Neural crest cell (in vitro differentiated cells): ENCODE results near the gene TRIM2. TPM values are rescaled to one million over a fixed set of nuclear protein-coding genes. Genes with fewer than 3 reads are reported as not detected.

Experiments used
- DNase-seq: peaks from one replicate; pipeline ENCODE4 v3.0.0; 2021; ENCODE audit warnings: low read depth, mixed read lengths, low spot score
- H3K27ac Mint-ChIP-seq: one replicate; pipeline ENCODE4 v1.8.0; 2021; ENCODE audit warnings: mild to moderate bottlenecking, mixed read lengths; ENCODE audit not compliant: unreplicated experiment
- H3K27me3 Mint-ChIP-seq: 2 replicates; pipeline ENCODE4 v1.8.0; 2021; ENCODE audit warnings: low read depth, mild to moderate bottlenecking, mixed read lengths
- H3K36me3 Mint-ChIP-seq: 2 replicates; pipeline ENCODE4 v1.8.0; 2021; ENCODE audit warnings: low read depth, mild to moderate bottlenecking, mixed read lengths
- H3K4me1 Mint-ChIP-seq: 2 replicates; pipeline ENCODE4 v1.8.0; 2021; ENCODE audit warnings: mixed read lengths
- H3K4me3 Mint-ChIP-seq: one replicate; pipeline ENCODE4 v1.8.0; 2021; ENCODE audit warnings: mild to moderate bottlenecking, mixed read lengths
- H3K9me3 Mint-ChIP-seq: 2 replicates; pipeline ENCODE4 v1.8.0; 2021; ENCODE audit warnings: mixed read lengths
- total RNA-seq: library from RNA; stranded (reverse); gene quantifications from 2 replicates; pipeline ENCODE4 v1.2.1, GENCODE V29; 2021
- TF ChIP-seq, protein P1 (sequence below): fragments of 200-600 bp; sonication (generic); conservative IDR thresholded peaks from 2 replicates; pipeline ENCODE4 v1.5.0; 2021; ENCODE audit warnings: antibody characterized with exemption, mild to moderate bottlenecking

The TRIM2 gene
- total RNA-seq, 1 donor from 2014 or later: 105 TPM

GRCh38 chr4:153326513-153326912 is 122.3 kb downstream of the TRIM2 start:
- Mint-ChIP-seq H3K27me3 (no peaks in the 10 kb centered on the region), H3K4me3 (no peak overlapping the region), H3K36me3 (peaks cover 6% of the 10 kb centered on the region), H3K9me3 (no peaks in the 10 kb centered on the region), H3K4me1 (peaks cover 9% of the 10 kb centered on the region), H3K27ac (no peak overlapping the region)
- no peak for DNase-seq
- TF ChIP-seq, protein P1, sequence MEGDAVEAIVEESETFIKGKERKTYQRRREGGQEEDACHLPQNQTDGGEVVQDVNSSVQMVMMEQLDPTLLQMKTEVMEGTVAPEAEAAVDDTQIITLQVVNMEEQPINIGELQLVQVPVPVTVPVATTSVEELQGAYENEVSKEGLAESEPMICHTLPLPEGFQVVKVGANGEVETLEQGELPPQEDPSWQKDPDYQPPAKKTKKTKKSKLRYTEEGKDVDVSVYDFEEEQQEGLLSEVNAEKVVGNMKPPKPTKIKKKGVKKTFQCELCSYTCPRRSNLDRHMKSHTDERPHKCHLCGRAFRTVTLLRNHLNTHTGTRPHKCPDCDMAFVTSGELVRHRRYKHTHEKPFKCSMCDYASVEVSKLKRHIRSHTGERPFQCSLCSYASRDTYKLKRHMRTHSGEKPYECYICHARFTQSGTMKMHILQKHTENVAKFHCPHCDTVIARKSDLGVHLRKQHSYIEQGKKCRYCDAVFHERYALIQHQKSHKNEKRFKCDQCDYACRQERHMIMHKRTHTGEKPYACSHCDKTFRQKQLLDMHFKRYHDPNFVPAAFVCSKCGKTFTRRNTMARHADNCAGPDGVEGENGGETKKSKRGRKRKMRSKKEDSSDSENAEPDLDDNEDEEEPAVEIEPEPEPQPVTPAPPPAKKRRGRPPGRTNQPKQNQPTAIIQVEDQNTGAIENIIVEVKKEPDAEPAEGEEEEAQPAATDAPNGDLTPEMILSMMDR: no peak

DNA sequence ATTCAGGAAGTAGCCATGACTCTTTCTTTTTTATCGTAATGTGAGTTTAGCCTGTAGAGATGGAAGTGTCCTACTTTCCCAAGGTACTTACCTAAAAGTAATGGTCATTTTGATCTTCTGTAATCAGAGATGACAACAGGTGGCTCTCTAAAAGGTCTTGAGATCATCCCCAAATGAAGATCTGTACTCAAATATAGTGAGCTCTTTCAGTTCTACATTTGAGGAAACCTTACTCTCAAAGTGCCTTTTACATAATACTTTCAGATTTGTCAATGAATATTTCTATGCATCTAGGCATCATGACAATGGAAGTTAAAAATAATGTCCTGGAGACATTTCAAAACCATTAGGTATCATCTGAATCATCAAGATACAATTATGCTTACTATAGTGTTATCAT is 123.0 kb downstream of the TRIM2 start:
- TF ChIP-seq, protein P1: no peak
- DNase-seq: no peak
- peaks cover 8% of the 10 kb centered on the region for H3K36me3 Mint-ChIP-seq
- H3K4me3 Mint-ChIP-seq: no peak overlapping the region
- no peaks in the 10 kb centered on the region for H3K27me3 Mint-ChIP-seq
- peaks cover 9% of the 10 kb centered on the region for H3K4me1 Mint-ChIP-seq
- no peaks in the 10 kb centered on the region for H3K9me3 Mint-ChIP-seq
- H3K27ac Mint-ChIP-seq: no peak overlapping the region

GRCh38 chr4:153332936-153333335 is 128.7 kb downstream of the TRIM2 start:
- H3K27ac Mint-ChIP-seq: no peak overlapping the region
- no peak for DNase-seq
- H3K27me3 Mint-ChIP-seq: no peaks in the 10 kb centered on the region
- peaks cover 3% of the 10 kb centered on the region for H3K4me1 Mint-ChIP-seq
- peaks cover 17% of the 10 kb centered on the region for H3K36me3 Mint-ChIP-seq
- H3K9me3 Mint-ChIP-seq: no peaks in the 10 kb centered on the region
- no peak overlapping the region for H3K4me3 Mint-ChIP-seq
- TF ChIP-seq, protein P1: no peak

DNA sequence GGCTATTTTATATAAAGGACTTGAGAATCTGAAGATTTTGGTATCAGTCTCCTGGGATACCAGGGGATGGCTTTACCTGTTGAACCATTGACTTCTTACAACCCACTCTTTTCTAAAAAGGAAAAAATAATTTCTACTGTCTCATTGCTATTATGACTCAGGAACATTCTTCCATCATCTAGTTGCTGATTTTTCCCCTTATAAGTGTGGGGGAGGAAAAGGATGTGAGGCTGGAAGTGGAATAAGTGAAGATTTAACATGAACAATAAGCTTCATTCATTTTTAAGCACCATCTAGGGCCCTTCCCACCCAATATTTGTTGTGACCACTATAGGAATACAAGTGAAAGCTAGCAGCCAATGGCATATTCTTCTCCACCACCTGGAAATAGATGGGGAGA is 129.6 kb downstream of the TRIM2 start:
- no peak overlapping the region for H3K27ac Mint-ChIP-seq
- TF ChIP-seq, protein P1: no peak
- peaks cover 3% of the 10 kb centered on the region for H3K4me1 Mint-ChIP-seq

GRCh38 chr4:153335665-153336064 is 131.4 kb downstream of the TRIM2 start:
- Mint-ChIP-seq H3K9me3 (no peaks in the 10 kb centered on the region), H3K27ac (no peak overlapping the region), H3K4me3 (no peak overlapping the region), H3K36me3 (peaks cover 15% of the 10 kb centered on the region), H3K4me1 (peaks cover 3% of the 10 kb centered on the region), H3K27me3 (no peaks in the 10 kb centered on the region)
- TF ChIP-seq, protein P1: no peak
- DNase-seq: no peak

More for the DNA sequence above, 129.6 kb downstream of the TRIM2 start:
- Mint-ChIP-seq H3K36me3 (peaks cover 14% of the 10 kb centered on the region), H3K27me3 (no peaks in the 10 kb centered on the region), H3K9me3 (no peaks in the 10 kb centered on the region), H3K4me3 (no peak overlapping the region)
- DNase-seq: no peak

GRCh38 chr4:153337686-153338085 is 133.4 kb downstream of the TRIM2 start:
- Mint-ChIP-seq H3K4me3 (no peak overlapping the region), H3K36me3 (peaks cover 18% of the 10 kb centered on the region), H3K4me1 (peaks cover 3% of the 10 kb centered on the region), H3K27me3 (no peaks in the 10 kb centered on the region), H3K27ac (peak overlapping the region; percentile 16), H3K9me3 (no peaks in the 10 kb centered on the region)
- no peak for DNase-seq
- TF ChIP-seq, protein P1: no peak
